Peyer's patch (tissue), 4 donors: ENCODE data around the gene DNAH6.

Experiments
- CTCF ChIP-seq, 6 experiments: fragments of 450-650 bp in 4 of 6; fragments of 200-600 bp in 2 of 6; sonication (generic) in 1 of 6; IDR thresholded peaks; one replicate each; pipeline ENCODE4 v1.5.1; 2017 to 2019; ENCODE audit warnings: antibody characterized with exemption in 6 of 6, mild to moderate bottlenecking in 3 of 6, moderate library complexity in 1 of 6
- POLR2A ChIP-seq, 2 donors: fragments of 450-650 bp; IDR thresholded peaks; one replicate each; pipeline ENCODE4 v1.5.1; 2017; ENCODE audit warnings: antibody characterized with exemption in 2 of 2, mild to moderate bottlenecking in 2 of 2, moderate library complexity in 2 of 2

GRCh38 chr2:84482603-84483002 lies 33.7 kb upstream of the DNAH6 start:
- no peak for TF ChIP-seq CTCF (IDR thresholded peaks at IDR 0.05)
- TF ChIP-seq POLR2A (IDR thresholded peaks at IDR 0.05) = no peak
